ENCODE measurements around the gene TUBA4B.
"Not testable (repeated sequence)": the region's sequence is repeated elsewhere in the genome, so short reads cannot be mapped to it uniquely, and the experiment has no call there.

TUBA4B gene

GRCh38 chr2:219254590-219255201, 1.7 kb downstream of the TUBA4B start:
- H3K4me1 ChIP-seq (ENCODE audit: control insufficient read depth in 5 of 5, insufficient read depth in 5 of 5, low read length in 5 of 5), result peaks cover 2 to 42% (median 32%) of the 10 kb centered on the region in 5 donors
- no peak overlapping the region for H3K27ac ChIP-seq (ENCODE audit: low read depth, low read length)
- peak overlapping the region in 4 of 5 donors; percentile 20 to 69 (median 58) for H3K9ac ChIP-seq (ENCODE audit: low read length in 5 of 5)
- H3K36me3 ChIP-seq (ENCODE audit: control insufficient read depth in 5 of 5, insufficient read depth in 5 of 5, low read length in 5 of 5), result peaks cover 0 to 9% (median 0%) of the 10 kb centered on the region in 5 donors
- H3K9me3 ChIP-seq (ENCODE audit: control insufficient read depth in 5 of 5, low read length in 5 of 5), result no peaks in the 10 kb centered on the region
- peaks cover 8 to 41% (median 36%) of the 10 kb centered on the region in 5 donors for H3K27me3 ChIP-seq (ENCODE audit: control insufficient read depth in 5 of 5, insufficient read depth in 4 of 5, low read length in 5 of 5)
- peak overlapping the region; percentile 26 to 82 (median 69) for H3K4me3 ChIP-seq (ENCODE audit: low read depth in 1 of 5, low read length in 5 of 5)

GRCh38 chr2:219258942-219259341, 5.9 kb downstream of the TUBA4B start:
- not testable (repeated sequence) for H3K9ac ChIP-seq (ENCODE audit: low read length in 5 of 5); H3K27ac ChIP-seq (ENCODE audit: low read depth, low read length); H3K4me3 ChIP-seq (ENCODE audit: low read depth in 1 of 5, low read length in 5 of 5); H3K36me3 ChIP-seq (ENCODE audit: control insufficient read depth in 5 of 5, insufficient read depth in 5 of 5, low read length in 5 of 5); H3K9me3 ChIP-seq (ENCODE audit: control insufficient read depth in 5 of 5, low read length in 5 of 5)
- peaks cover 12 to 34% (median 30%) of the 10 kb centered on the region in 5 donors for H3K27me3 ChIP-seq (ENCODE audit: control insufficient read depth in 5 of 5, insufficient read depth in 4 of 5, low read length in 5 of 5)
- peaks cover 0 to 12% (median 9%) of the 10 kb centered on the region in 5 donors for H3K4me1 ChIP-seq (ENCODE audit: control insufficient read depth in 5 of 5, insufficient read depth in 5 of 5, low read length in 5 of 5)

- H3K9me3 ChIP-seq (ENCODE audit: control insufficient read depth in 5 of 5, low read length in 5 of 5), result no peaks in the 10 kb centered on the region
- no peaks in the 10 kb centered on the region for H3K4me1 ChIP-seq (ENCODE audit: control insufficient read depth in 5 of 5, insufficient read depth in 5 of 5, low read length in 5 of 5)
- H3K9ac ChIP-seq (ENCODE audit: low read length in 5 of 5), result no peak overlapping the region
- peaks cover 4 to 18% (median 15%) of the 10 kb centered on the region in 5 donors for H3K27me3 ChIP-seq (ENCODE audit: control insufficient read depth in 5 of 5, insufficient read depth in 4 of 5, low read length in 5 of 5)
- H3K27ac ChIP-seq (ENCODE audit: low read depth, low read length), result no peak overlapping the region
- no peaks in the 10 kb centered on the region for H3K36me3 ChIP-seq (ENCODE audit: control insufficient read depth in 5 of 5, insufficient read depth in 5 of 5, low read length in 5 of 5)
- H3K4me3 ChIP-seq (ENCODE audit: low read depth in 1 of 5, low read length in 5 of 5), result no peak overlapping the region
These were observed 8.2 kb downstream of the TUBA4B start for GRCh38 chr2:219261024-219261855.

GRCh38 chr2:219266232-219266631, 13.2 kb downstream of the TUBA4B start:
- no peaks in the 10 kb centered on the region for H3K36me3 ChIP-seq (ENCODE audit: control insufficient read depth in 5 of 5, insufficient read depth in 5 of 5, low read length in 5 of 5)
- no peak overlapping the region for H3K27ac ChIP-seq (ENCODE audit: low read depth, low read length)
- no peaks in the 10 kb centered on the region for H3K4me1 ChIP-seq (ENCODE audit: control insufficient read depth in 5 of 5, insufficient read depth in 5 of 5, low read length in 5 of 5)
- H3K27me3 ChIP-seq (ENCODE audit: control insufficient read depth in 5 of 5, insufficient read depth in 4 of 5, low read length in 5 of 5), result peaks cover 3 to 8% (median 4%) of the 10 kb centered on the region in 5 donors
- no peak overlapping the region for H3K9ac ChIP-seq (ENCODE audit: low read length in 5 of 5)
- no peak overlapping the region for H3K4me3 ChIP-seq (ENCODE audit: low read depth in 1 of 5, low read length in 5 of 5)
- H3K9me3 ChIP-seq (ENCODE audit: control insufficient read depth in 5 of 5, low read length in 5 of 5), result no peaks in the 10 kb centered on the region

- H3K27me3 ChIP-seq (ENCODE audit: control insufficient read depth in 5 of 5, insufficient read depth in 4 of 5, low read length in 5 of 5), result peaks cover 0 to 4% (median 2%) of the 10 kb centered on the region in 5 donors
- H3K4me3 ChIP-seq (ENCODE audit: low read depth in 1 of 5, low read length in 5 of 5), result no peak overlapping the region
- no peaks in the 10 kb centered on the region for H3K36me3 ChIP-seq (ENCODE audit: control insufficient read depth in 5 of 5, insufficient read depth in 5 of 5, low read length in 5 of 5)
- no peak overlapping the region for H3K27ac ChIP-seq (ENCODE audit: low read depth, low read length)
- no peaks in the 10 kb centered on the region for H3K4me1 ChIP-seq (ENCODE audit: control insufficient read depth in 5 of 5, insufficient read depth in 5 of 5, low read length in 5 of 5)
- H3K9me3 ChIP-seq (ENCODE audit: control insufficient read depth in 5 of 5, low read length in 5 of 5), result no peaks in the 10 kb centered on the region
- no peak overlapping the region for H3K9ac ChIP-seq (ENCODE audit: low read length in 5 of 5)
These were observed 13.8 kb downstream of the TUBA4B start for GRCh38 chr2:219266886-219267285.

GRCh38 chr2:219268294-219268693, 15.3 kb downstream of the TUBA4B start:
- Histone ChIP-seq H3K27ac (ENCODE audit: low read depth, low read length) (no peak overlapping the region), H3K9me3 (ENCODE audit: control insufficient read depth in 5 of 5, low read length in 5 of 5) (no peaks in the 10 kb centered on the region), H3K4me3 (ENCODE audit: low read depth in 1 of 5, low read length in 5 of 5) (no peak overlapping the region), H3K27me3 (ENCODE audit: control insufficient read depth in 5 of 5, insufficient read depth in 4 of 5, low read length in 5 of 5) (peaks cover 0 to 4% (median 2%) of the 10 kb centered on the region in 5 donors), H3K9ac (ENCODE audit: low read length in 5 of 5) (no peak overlapping the region), H3K4me1 (ENCODE audit: control insufficient read depth in 5 of 5, insufficient read depth in 5 of 5, low read length in 5 of 5) (no peaks in the 10 kb centered on the region), H3K36me3 (ENCODE audit: control insufficient read depth in 5 of 5, insufficient read depth in 5 of 5, low read length in 5 of 5) (no peaks in the 10 kb centered on the region)

- Histone ChIP-seq H3K36me3 (ENCODE audit: control insufficient read depth in 5 of 5, insufficient read depth in 5 of 5, low read length in 5 of 5) (no peaks in the 10 kb centered on the region), H3K27ac (ENCODE audit: low read depth, low read length) (no peak overlapping the region), H3K4me1 (ENCODE audit: control insufficient read depth in 5 of 5, insufficient read depth in 5 of 5, low read length in 5 of 5) (no peaks in the 10 kb centered on the region), H3K9me3 (ENCODE audit: control insufficient read depth in 5 of 5, low read length in 5 of 5) (no peaks in the 10 kb centered on the region), H3K27me3 (ENCODE audit: control insufficient read depth in 5 of 5, insufficient read depth in 4 of 5, low read length in 5 of 5) (peaks cover 0 to 5% (median 2%) of the 10 kb centered on the region in 5 donors), H3K9ac (ENCODE audit: low read length in 5 of 5) (no peak overlapping the region), H3K4me3 (ENCODE audit: low read depth in 1 of 5, low read length in 5 of 5) (no peak overlapping the region)
These were observed 16.5 kb downstream of the TUBA4B start for GRCh38 chr2:219269362-219270054.

GRCh38 chr2:219270055-219270372, 17.0 kb downstream of the TUBA4B start:
- Histone ChIP-seq H3K9me3 (ENCODE audit: control insufficient read depth in 5 of 5, low read length in 5 of 5) (no peaks in the 10 kb centered on the region), H3K36me3 (ENCODE audit: control insufficient read depth in 5 of 5, insufficient read depth in 5 of 5, low read length in 5 of 5) (no peaks in the 10 kb centered on the region), H3K4me1 (ENCODE audit: control insufficient read depth in 5 of 5, insufficient read depth in 5 of 5, low read length in 5 of 5) (no peaks in the 10 kb centered on the region), H3K27me3 (ENCODE audit: control insufficient read depth in 5 of 5, insufficient read depth in 4 of 5, low read length in 5 of 5) (peaks cover 0 to 5% (median 2%) of the 10 kb centered on the region in 5 donors), H3K9ac (ENCODE audit: low read length in 5 of 5) (no peak overlapping the region), H3K4me3 (ENCODE audit: low read depth in 1 of 5, low read length in 5 of 5) (no peak overlapping the region), H3K27ac (ENCODE audit: low read depth, low read length) (no peak overlapping the region)

DNA sequence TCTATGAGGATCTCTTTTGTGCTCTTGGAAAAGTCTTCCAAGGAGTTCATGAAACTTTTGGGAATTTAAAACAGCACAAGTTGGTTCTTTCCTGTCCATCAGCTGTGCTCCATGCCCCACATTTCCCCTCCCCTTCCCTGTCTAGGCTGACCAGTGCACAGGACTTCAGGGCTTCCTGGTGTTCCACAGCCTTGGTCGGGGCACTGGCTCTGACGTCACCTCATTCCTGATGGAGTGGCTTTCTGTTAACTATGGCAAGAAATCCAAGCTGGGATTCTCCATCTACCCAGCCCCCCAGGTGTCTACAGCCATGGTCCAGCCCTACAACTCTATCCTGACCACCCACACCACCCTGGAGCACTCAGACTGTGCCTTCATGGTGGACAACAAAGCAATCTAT, 18.0 kb downstream of the TUBA4B start:
- no peaks in the 10 kb centered on the region for H3K36me3 ChIP-seq (ENCODE audit: control insufficient read depth in 5 of 5, insufficient read depth in 5 of 5, low read length in 5 of 5)
- no peak overlapping the region for H3K4me3 ChIP-seq (ENCODE audit: low read depth in 1 of 5, low read length in 5 of 5)
- no peaks in the 10 kb centered on the region for H3K9me3 ChIP-seq (ENCODE audit: control insufficient read depth in 5 of 5, low read length in 5 of 5)
- H3K27ac ChIP-seq (ENCODE audit: low read depth, low read length), result no peak overlapping the region
- H3K9ac ChIP-seq (ENCODE audit: low read length in 5 of 5), result no peak overlapping the region
- H3K4me1 ChIP-seq (ENCODE audit: control insufficient read depth in 5 of 5, insufficient read depth in 5 of 5, low read length in 5 of 5), result no peaks in the 10 kb centered on the region
- peaks cover 0 to 5% (median 2%) of the 10 kb centered on the region in 5 donors for H3K27me3 ChIP-seq (ENCODE audit: control insufficient read depth in 5 of 5, insufficient read depth in 4 of 5, low read length in 5 of 5)

DNA sequence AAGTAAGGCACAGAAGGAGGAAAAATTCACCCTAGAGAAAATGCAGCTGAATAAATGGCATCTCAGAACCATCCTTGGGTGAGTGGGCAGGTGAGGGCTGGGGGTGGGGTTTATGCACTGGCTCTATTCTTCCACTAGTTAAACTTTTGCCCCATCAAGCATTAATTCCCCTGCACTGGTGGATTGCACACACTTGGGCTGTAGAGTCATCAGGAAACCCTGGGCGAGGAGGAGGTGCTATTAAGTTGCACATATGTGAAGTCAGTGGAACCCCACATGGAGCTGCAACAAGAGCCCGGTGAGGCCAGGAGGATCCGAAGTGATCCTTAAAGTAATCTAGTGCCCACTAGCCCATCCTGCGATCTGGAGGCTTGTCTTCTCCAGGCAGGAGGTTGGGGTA, 19.3 kb downstream of the TUBA4B start:
- no peaks in the 10 kb centered on the region for H3K4me1 ChIP-seq (ENCODE audit: control insufficient read depth in 5 of 5, insufficient read depth in 5 of 5, low read length in 5 of 5)
- no peak overlapping the region for H3K27ac ChIP-seq (ENCODE audit: low read depth, low read length)
- no peak overlapping the region for H3K4me3 ChIP-seq (ENCODE audit: low read depth in 1 of 5, low read length in 5 of 5)
- no peaks in the 10 kb centered on the region for H3K9me3 ChIP-seq (ENCODE audit: control insufficient read depth in 5 of 5, low read length in 5 of 5)
- peaks cover 0 to 5% (median 2%) of the 10 kb centered on the region in 5 donors for H3K27me3 ChIP-seq (ENCODE audit: control insufficient read depth in 5 of 5, insufficient read depth in 4 of 5, low read length in 5 of 5)
- no peak overlapping the region for H3K9ac ChIP-seq (ENCODE audit: low read length in 5 of 5)
- H3K36me3 ChIP-seq (ENCODE audit: control insufficient read depth in 5 of 5, insufficient read depth in 5 of 5, low read length in 5 of 5), result no peaks in the 10 kb centered on the region

Data from subcutaneous abdominal adipose tissue (tissue), 5 donors.